ENCODE results near the gene HIVEP2. TPM values are rescaled to one million over a fixed set of nuclear protein-coding genes. Genes with fewer than 3 reads are reported as not detected.

The HIVEP2 gene
- polyA plus RNA-seq, 12 donors: 16.2 to 37.5 (median 22.5) TPM; not detected in 1

GRCh38 chr6:142706210-142706609 is 238.8 kb downstream of the HIVEP2 start:
- DNase-seq: no peak

GRCh38 chr6:142705054-142705453 is 239.9 kb downstream of the HIVEP2 start:
- no peak for DNase-seq

GRCh38 chr6:142702501-142703460 is 242.2 kb downstream of the HIVEP2 start:
- DNase-seq: no peak

Other genes starting within 250 kb of the HIVEP2 start
- 10 to 100 TPM in 11 of 12 donors, not detected in 1; 22.7 to 44.3 (median 40.6) TPM for gene AIG1, start 115.7 kb upstream of the HIVEP2 start, polyA plus RNA-seq (ENCODE audit: insufficient read length in 12 of 12)

Data from muscle of arm (tissue), 12 donors.